Kidney epithelial cell (primary cell): ENCODE results near the gene THSD7B. TPM values are rescaled to one million over a fixed set of nuclear protein-coding genes. Genes with fewer than 3 reads are reported as not detected.

ENCODE experiments used
- DNase-seq: peaks from one replicate; pipeline ENCODE4 v3.0.0-alpha.2; 2010; ENCODE audit warnings: low read depth
- H3K27me3 ChIP-seq: 2 replicates; pipeline ENCODE4 v1.6.0; 2011; ENCODE audit warnings: low read length; ENCODE audit not compliant: control insufficient read depth, insufficient read depth
- H3K36me3 ChIP-seq: 2 replicates; pipeline ENCODE4 v1.5.1; 2011; ENCODE audit warnings: low read length; ENCODE audit not compliant: control insufficient read depth, insufficient read depth
- H3K4me3 ChIP-seq: 2 replicates; pipeline ENCODE4 v1.5.1; 2011; ENCODE audit warnings: low read depth, mild to moderate bottlenecking, control low read depth, low read length
- total RNA-seq: library from RNA; depleted of rRNA; stranded (reverse); fragments of >200 nt; gene quantifications from 2 replicates; pipeline ENCODE4 v1.2.3, GENCODE V29; 2015
- TF ChIP-seq, protein P1 (sequence below): IDR thresholded peaks from 2 replicates; pipeline ENCODE4 v1.5.1; 2011; ENCODE audit warnings: mild to moderate bottlenecking, moderate library complexity, low read length, control low read depth, inconsistent platforms; ENCODE audit not compliant: insufficient read depth, poor library complexity, severe bottlenecking

Gene THSD7B
- total RNA-seq, 1 donor from 2014 or later, result 0.04 TPM

- no peak for DNase-seq
- Histone ChIP-seq H3K36me3 (no peaks in the 10 kb centered on the region), H3K27me3 (no peaks in the 10 kb centered on the region), H3K4me3 (no peak overlapping the region)
- TF ChIP-seq, protein P1, sequence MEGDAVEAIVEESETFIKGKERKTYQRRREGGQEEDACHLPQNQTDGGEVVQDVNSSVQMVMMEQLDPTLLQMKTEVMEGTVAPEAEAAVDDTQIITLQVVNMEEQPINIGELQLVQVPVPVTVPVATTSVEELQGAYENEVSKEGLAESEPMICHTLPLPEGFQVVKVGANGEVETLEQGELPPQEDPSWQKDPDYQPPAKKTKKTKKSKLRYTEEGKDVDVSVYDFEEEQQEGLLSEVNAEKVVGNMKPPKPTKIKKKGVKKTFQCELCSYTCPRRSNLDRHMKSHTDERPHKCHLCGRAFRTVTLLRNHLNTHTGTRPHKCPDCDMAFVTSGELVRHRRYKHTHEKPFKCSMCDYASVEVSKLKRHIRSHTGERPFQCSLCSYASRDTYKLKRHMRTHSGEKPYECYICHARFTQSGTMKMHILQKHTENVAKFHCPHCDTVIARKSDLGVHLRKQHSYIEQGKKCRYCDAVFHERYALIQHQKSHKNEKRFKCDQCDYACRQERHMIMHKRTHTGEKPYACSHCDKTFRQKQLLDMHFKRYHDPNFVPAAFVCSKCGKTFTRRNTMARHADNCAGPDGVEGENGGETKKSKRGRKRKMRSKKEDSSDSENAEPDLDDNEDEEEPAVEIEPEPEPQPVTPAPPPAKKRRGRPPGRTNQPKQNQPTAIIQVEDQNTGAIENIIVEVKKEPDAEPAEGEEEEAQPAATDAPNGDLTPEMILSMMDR, result no peak
Observed at GRCh38 chr2:137182071-137182470, 416.7 kb downstream of the THSD7B start.

GRCh38 chr2:137183206-137183898 lies 418.0 kb downstream of the THSD7B start:
- no peak for DNase-seq
- Histone ChIP-seq H3K36me3 (no peaks in the 10 kb centered on the region), H3K27me3 (no peaks in the 10 kb centered on the region), H3K4me3 (no peak overlapping the region)
- TF ChIP-seq, protein P1, result no peak

- DNase-seq, result no peak
- TF ChIP-seq, protein P1, result no peak
- Histone ChIP-seq H3K4me3 (no peak overlapping the region), H3K27me3 (no peaks in the 10 kb centered on the region), H3K36me3 (no peaks in the 10 kb centered on the region)
Observed at GRCh38 chr2:137185378-137186078, 420.2 kb downstream of the THSD7B start.

DNA sequence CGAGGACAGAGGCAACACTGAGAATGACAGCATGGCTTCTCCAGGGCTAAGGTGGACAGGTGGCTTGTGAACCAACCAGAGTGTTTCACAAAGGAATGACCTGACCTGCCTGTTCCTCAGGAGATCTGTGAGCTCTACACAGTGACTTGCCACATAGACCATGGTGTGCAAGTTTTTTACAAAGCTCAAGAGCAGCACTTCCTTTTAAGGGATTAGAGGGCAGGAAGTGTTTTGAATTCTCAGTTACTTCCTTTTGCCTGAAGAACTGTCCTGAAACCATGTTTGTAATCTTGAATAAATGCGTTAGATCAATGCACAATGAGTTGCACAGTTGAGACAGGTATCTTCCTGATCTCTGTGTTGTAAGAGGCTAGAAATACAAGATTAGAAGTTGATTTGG lies 421.9 kb downstream of the THSD7B start:
- Histone ChIP-seq H3K36me3 (no peaks in the 10 kb centered on the region), H3K4me3 (no peak overlapping the region), H3K27me3 (no peaks in the 10 kb centered on the region)
- TF ChIP-seq, protein P1, result no peak
- DNase-seq, result no peak

GRCh38 chr2:137190411-137191195 lies 425.3 kb downstream of the THSD7B start:
- Histone ChIP-seq H3K27me3 (no peaks in the 10 kb centered on the region), H3K36me3 (no peaks in the 10 kb centered on the region), H3K4me3 (no peak overlapping the region)
- no peak for DNase-seq
- TF ChIP-seq, protein P1, result no peak
